Keratinocyte (primary cell): Measurements from ENCODE around the gene MAPK12.
A peak's percentile ranks its signal among the peaks of the same experiment; 100 is the strongest.

Experiments
- CTCF ChIP-seq, 3 experiments: IDR thresholded peaks in 1 of 3; conservative IDR thresholded peaks in 1 of 3; optimal IDR thresholded peaks in 1 of 3; 2 replicates in 2 of 3; 3 replicates in 1 of 3; pipeline versions ENCODE3 to v1.5.1; 2011; ENCODE audit warnings: low read length in 3 of 3, mild to moderate bottlenecking in 3 of 3, moderate library complexity in 2 of 3, control low read depth in 1 of 3, inconsistent platforms in 1 of 3; ENCODE audit not compliant: insufficient read depth in 2 of 3; ENCODE audit errors: extremely low read depth in 1 of 3
- EZH2 ChIP-seq: IDR thresholded peaks from one replicate; pipeline ENCODE4 v1.6.1; 2012; ENCODE audit warnings: inconsistent platforms, mild to moderate bottlenecking, low read length, moderate library complexity

- TF ChIP-seq EZH2 (no peak), CTCF (optimal IDR thresholded peaks at IDR 0.05 in 1 of 3, IDR thresholded peaks at IDR 0.05 in 1 of 3, conservative IDR thresholded peaks at IDR 0.05 in 1 of 3; ENCODE audit: extremely low read depth in 1 of 3, insufficient read depth in 2 of 3, low read length in 3 of 3) (peak; percentile 45 to 82 (median 65))
These were observed 14.7 kb upstream of the MAPK12 start for GRCh38 chr22:50276143-50276542.
